ENCODE data around the gene NPHS1. TPM values are rescaled to one million over a fixed set of nuclear protein-coding genes. Genes with fewer than 3 reads are reported as not detected.
A peak's percentile ranks its signal among the peaks of the same experiment; 100 is the strongest.
"Not testable (repeated sequence)": the region's sequence is repeated elsewhere in the genome, so short reads cannot be mapped to it uniquely, and the experiment has no call there.

Gene NPHS1
- total and polyA plus RNA-seq, 4 experiments from 2014 or later: not detected

DNA sequence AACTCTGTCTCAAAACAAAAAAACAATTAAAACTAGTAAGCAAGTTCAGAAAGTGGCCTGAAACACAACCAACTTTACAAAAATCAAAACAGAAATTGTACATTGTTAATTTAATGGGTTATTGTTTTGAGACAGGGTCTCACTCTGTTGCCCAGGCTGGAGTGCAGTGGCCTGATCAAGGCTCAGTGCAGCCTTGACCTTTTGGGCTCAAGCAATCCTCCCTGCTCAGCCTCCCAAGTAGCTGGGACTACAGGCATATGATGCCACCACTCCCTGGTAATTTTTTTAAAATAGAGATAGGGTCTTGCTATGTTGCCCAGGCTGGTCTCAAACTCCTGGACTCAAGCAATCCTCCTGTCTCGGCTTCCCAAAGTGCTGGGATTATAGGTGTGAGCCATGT, 56.7 kb downstream of the NPHS1 start:
- H3K27ac ChIP-seq (ENCODE audit: low read depth, low read length); H3K4me1 ChIP-seq (ENCODE audit: insufficient read depth, low read length); CTCF ChIA-PET (ENCODE audit: partially characterized antibody); H3K27ac Mint-ChIP-seq; H3K9me3 ChIP-seq (ENCODE audit: control insufficient read depth in 1 of 2, low read length in 2 of 2); H3K36me3 Mint-ChIP-seq; H3K9me3 Mint-ChIP-seq; POLR2A ChIA-PET (ENCODE audit: partially characterized antibody); intact Hi-C loops (cut with micrococcal nuclease); DNase-seq; H3K27me3 ChIP-seq (ENCODE audit: insufficient read depth, low read length); H3K4me3 ChIP-seq (ENCODE audit: low read length in 2 of 2); H3K36me3 ChIP-seq (ENCODE audit: insufficient read depth, low read length); H3K4me3 Mint-ChIP-seq: not testable (repeated sequence)
- Mint-ChIP-seq H3K27me3 (peaks cover 19 to 24% of the 10 kb centered on the region in 2 donors), H3K4me1 (peaks cover 0 to 13% (median 2%) of the 10 kb centered on the region in 4 donors)

GRCh38 chr19:35793381-35794165, 58.7 kb downstream of the NPHS1 start:
- no peak overlapping the region for H3K4me3 Mint-ChIP-seq

DNA sequence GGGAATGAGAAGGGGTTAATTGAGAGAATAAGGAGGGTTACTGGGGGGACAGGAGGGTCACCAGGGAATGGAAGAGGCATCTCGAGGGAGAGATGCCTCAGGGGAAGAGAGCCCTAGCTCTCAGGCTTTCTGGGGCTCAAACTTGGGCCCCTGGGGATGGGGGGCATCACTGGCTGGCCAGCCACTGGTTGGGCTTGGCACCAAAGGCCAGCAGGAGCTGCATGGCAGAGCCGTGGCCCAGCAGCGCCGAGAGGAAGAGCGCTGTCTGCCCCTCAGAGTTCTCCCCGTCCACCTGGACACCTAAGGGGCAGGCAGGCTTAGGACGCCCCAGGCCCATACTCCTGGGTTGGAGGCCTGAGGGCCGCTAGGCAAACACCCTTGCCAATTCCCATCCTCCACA, 59.4 kb downstream of the NPHS1 start:
- Mint-ChIP-seq H3K27ac (no peak overlapping the region), H3K4me3 (no peak overlapping the region), H3K9me3 (peaks cover 0 to 3% (median 0%) of the 10 kb centered on the region in 8 donors), H3K4me1 (peaks cover 0 to 13% (median 2%) of the 10 kb centered on the region in 4 donors), H3K27me3 (peaks cover 17 to 20% of the 10 kb centered on the region in 2 donors), H3K36me3 (no peaks in the 10 kb centered on the region)
- ChIA-PET POLR2A (ENCODE audit: partially characterized antibody) (no interaction called here), CTCF (ENCODE audit: partially characterized antibody) (no interaction called here)
- Histone ChIP-seq H3K27me3 (ENCODE audit: insufficient read depth, low read length) (no peaks in the 10 kb centered on the region), H3K4me1 (ENCODE audit: insufficient read depth, low read length) (no peaks in the 10 kb centered on the region), H3K27ac (ENCODE audit: low read depth, low read length) (no peak overlapping the region), H3K4me3 (ENCODE audit: low read length in 2 of 2) (no peak overlapping the region), H3K36me3 (ENCODE audit: insufficient read depth, low read length) (no peaks in the 10 kb centered on the region), H3K9me3 (ENCODE audit: control insufficient read depth in 1 of 2, low read length in 2 of 2) (no peaks in the 10 kb centered on the region)
- DNase-seq: no peak
- intact Hi-C loops (cut with micrococcal nuclease): no loop called here

More at GRCh38 chr19:35793381-35794165, 58.7 kb downstream of the NPHS1 start:
- DNase-seq: no peak
- no peak overlapping the region for H3K27ac Mint-ChIP-seq
- no peak overlapping the region for H3K4me3 ChIP-seq (ENCODE audit: low read length in 2 of 2)
- H3K36me3 ChIP-seq (ENCODE audit: insufficient read depth, low read length): no peaks in the 10 kb centered on the region
- H3K27me3 ChIP-seq (ENCODE audit: insufficient read depth, low read length): no peaks in the 10 kb centered on the region
- no peak overlapping the region for H3K27ac ChIP-seq (ENCODE audit: low read depth, low read length)
- ChIA-PET CTCF (ENCODE audit: partially characterized antibody) (no interaction called here), POLR2A (ENCODE audit: partially characterized antibody) (no interaction called here)
- intact Hi-C loops (cut with micrococcal nuclease): no loop called here
- H3K4me1 Mint-ChIP-seq: peaks cover 0 to 13% (median 2%) of the 10 kb centered on the region in 4 donors
- H3K27me3 Mint-ChIP-seq: peaks cover 17 to 22% of the 10 kb centered on the region in 2 donors
- H3K9me3 Mint-ChIP-seq: peaks cover 0 to 3% (median 0%) of the 10 kb centered on the region in 8 donors
- H3K9me3 ChIP-seq (ENCODE audit: control insufficient read depth in 1 of 2, low read length in 2 of 2): no peaks in the 10 kb centered on the region
- no peaks in the 10 kb centered on the region for H3K4me1 ChIP-seq (ENCODE audit: insufficient read depth, low read length)
- no peaks in the 10 kb centered on the region for H3K36me3 Mint-ChIP-seq

DNA sequence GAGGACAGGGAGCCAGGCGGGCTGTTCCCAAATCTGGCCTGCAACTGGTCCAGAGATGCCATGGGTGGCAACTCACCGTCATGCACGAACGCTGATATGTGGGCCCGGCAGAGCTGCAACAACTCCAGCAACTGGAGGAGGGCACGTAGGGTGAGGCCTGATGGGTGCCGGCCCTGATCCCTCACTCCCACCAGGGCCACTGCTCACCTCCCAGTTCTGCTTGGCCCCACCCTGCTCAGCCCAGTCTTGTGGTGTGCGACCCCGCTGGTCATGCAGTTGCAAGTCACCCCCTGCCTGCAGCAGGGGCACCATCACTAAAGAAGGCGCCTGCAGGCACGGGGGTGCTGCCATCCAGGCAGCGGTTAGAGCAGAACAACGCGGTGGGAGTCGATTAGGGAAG, 60.0 kb downstream of the NPHS1 start:
- no peak overlapping the region for H3K27ac ChIP-seq (ENCODE audit: low read depth, low read length)
- Mint-ChIP-seq H3K27ac (no peak overlapping the region), H3K9me3 (peaks cover 0 to 3% (median 0%) of the 10 kb centered on the region in 8 donors), H3K4me3 (no peak overlapping the region), H3K36me3 (no peaks in the 10 kb centered on the region), H3K27me3 (peaks cover 17 to 19% of the 10 kb centered on the region in 2 donors), H3K4me1 (peaks cover 0 to 11% (median 2%) of the 10 kb centered on the region in 4 donors)
- H3K9me3 ChIP-seq (ENCODE audit: control insufficient read depth in 1 of 2, low read length in 2 of 2): no peaks in the 10 kb centered on the region
- no peaks in the 10 kb centered on the region for H3K36me3 ChIP-seq (ENCODE audit: insufficient read depth, low read length)
- DNase-seq: no peak
- ChIA-PET POLR2A (ENCODE audit: partially characterized antibody) (no interaction called here), CTCF (ENCODE audit: partially characterized antibody) (no interaction called here)
- intact Hi-C loops (cut with micrococcal nuclease): no loop called here
- no peaks in the 10 kb centered on the region for H3K27me3 ChIP-seq (ENCODE audit: insufficient read depth, low read length)
- H3K4me1 ChIP-seq (ENCODE audit: insufficient read depth, low read length): no peaks in the 10 kb centered on the region
- no peak overlapping the region for H3K4me3 ChIP-seq (ENCODE audit: low read length in 2 of 2)

GRCh38 chr19:35791814-35792279, 60.5 kb downstream of the NPHS1 start:
- DNase-seq: no peak
- Mint-ChIP-seq H3K9me3 (peaks cover 0 to 3% (median 0%) of the 10 kb centered on the region in 8 donors), H3K4me3 (no peak overlapping the region), H3K36me3 (no peaks in the 10 kb centered on the region), H3K27ac (no peak overlapping the region), H3K4me1 (peaks cover 0 to 6% (median 0%) of the 10 kb centered on the region in 4 donors), H3K27me3 (peaks cover 13 to 15% of the 10 kb centered on the region in 2 donors)
- no peaks in the 10 kb centered on the region for H3K9me3 ChIP-seq (ENCODE audit: control insufficient read depth in 1 of 2, low read length in 2 of 2)
- intact Hi-C loops (cut with micrococcal nuclease): no loop called here
- H3K4me1 ChIP-seq (ENCODE audit: insufficient read depth, low read length): no peaks in the 10 kb centered on the region
- ChIA-PET CTCF (ENCODE audit: partially characterized antibody) (no interaction called here), POLR2A (ENCODE audit: partially characterized antibody) (interaction anchor here (1.2 kb wide), 1 partner anchor 98 kb away, joined by 3 read pairs; no protein-coding TSS in a partner anchor)
- no peaks in the 10 kb centered on the region for H3K36me3 ChIP-seq (ENCODE audit: insufficient read depth, low read length)
- no peak overlapping the region for H3K27ac ChIP-seq (ENCODE audit: low read depth, low read length)
- H3K4me3 ChIP-seq (ENCODE audit: low read length in 2 of 2): no peak overlapping the region
- H3K27me3 ChIP-seq (ENCODE audit: insufficient read depth, low read length): no peaks in the 10 kb centered on the region

GRCh38 chr19:35790981-35791813, 61.1 kb downstream of the NPHS1 start:
- Mint-ChIP-seq H3K4me3 (no peak overlapping the region), H3K27me3 (peaks cover 8 to 9% of the 10 kb centered on the region in 2 donors), H3K27ac (no peak overlapping the region), H3K4me1 (no peaks in the 10 kb centered on the region), H3K36me3 (no peaks in the 10 kb centered on the region), H3K9me3 (peaks cover 0 to under 1% (median 0%) of the 10 kb centered on the region in 8 donors)
- H3K27ac ChIP-seq (ENCODE audit: low read depth, low read length): no peak overlapping the region
- POLR2A ChIA-PET (ENCODE audit: partially characterized antibody): interaction anchor here (1.2 kb wide), 1 partner anchor 97 kb away, joined by 3 read pairs; no protein-coding TSS in a partner anchor
- H3K9me3 ChIP-seq (ENCODE audit: control insufficient read depth in 1 of 2, low read length in 2 of 2): no peaks in the 10 kb centered on the region
- no peaks in the 10 kb centered on the region for H3K36me3 ChIP-seq (ENCODE audit: insufficient read depth, low read length)
- intact Hi-C loops (cut with micrococcal nuclease): no loop called here
- no peaks in the 10 kb centered on the region for H3K4me1 ChIP-seq (ENCODE audit: insufficient read depth, low read length)
- H3K27me3 ChIP-seq (ENCODE audit: insufficient read depth, low read length): no peaks in the 10 kb centered on the region
- peak in 1 of 5 donors; percentile 9 for DNase-seq
- CTCF ChIA-PET (ENCODE audit: partially characterized antibody): interaction anchor here (0.6 kb wide), 1 partner anchor 156 kb away, joined by 3 read pairs; no protein-coding TSS in a partner anchor
- H3K4me3 ChIP-seq (ENCODE audit: low read length in 2 of 2): no peak overlapping the region

All from CD4-positive, alpha-beta memory T cell (primary cell).